ENCODE measurements around the gene TBC1D1. TPM values are rescaled to one million over a fixed set of nuclear protein-coding genes. Genes with fewer than 3 reads are reported as not detected.

TBC1D1 gene
- total RNA-seq, 1 experiment from 2014 or later, result 106 TPM

- no TSS peak for BruUV-seq (replicated peaks)
- H3K9me3 ChIP-seq (ENCODE audit: insufficient read depth, low read depth), result no peaks in the 10 kb centered on the region
- no peaks in the 10 kb centered on the region for H3K36me3 ChIP-seq (ENCODE audit: low read depth)
- no peak for TF ChIP-seq EZH2 (IDR thresholded peaks at IDR 0.05; ENCODE audit: low read depth)
- TF ChIP-seq, protein P1, sequence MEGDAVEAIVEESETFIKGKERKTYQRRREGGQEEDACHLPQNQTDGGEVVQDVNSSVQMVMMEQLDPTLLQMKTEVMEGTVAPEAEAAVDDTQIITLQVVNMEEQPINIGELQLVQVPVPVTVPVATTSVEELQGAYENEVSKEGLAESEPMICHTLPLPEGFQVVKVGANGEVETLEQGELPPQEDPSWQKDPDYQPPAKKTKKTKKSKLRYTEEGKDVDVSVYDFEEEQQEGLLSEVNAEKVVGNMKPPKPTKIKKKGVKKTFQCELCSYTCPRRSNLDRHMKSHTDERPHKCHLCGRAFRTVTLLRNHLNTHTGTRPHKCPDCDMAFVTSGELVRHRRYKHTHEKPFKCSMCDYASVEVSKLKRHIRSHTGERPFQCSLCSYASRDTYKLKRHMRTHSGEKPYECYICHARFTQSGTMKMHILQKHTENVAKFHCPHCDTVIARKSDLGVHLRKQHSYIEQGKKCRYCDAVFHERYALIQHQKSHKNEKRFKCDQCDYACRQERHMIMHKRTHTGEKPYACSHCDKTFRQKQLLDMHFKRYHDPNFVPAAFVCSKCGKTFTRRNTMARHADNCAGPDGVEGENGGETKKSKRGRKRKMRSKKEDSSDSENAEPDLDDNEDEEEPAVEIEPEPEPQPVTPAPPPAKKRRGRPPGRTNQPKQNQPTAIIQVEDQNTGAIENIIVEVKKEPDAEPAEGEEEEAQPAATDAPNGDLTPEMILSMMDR (conservative IDR thresholded peaks at IDR 0.05), result no peak
- no peak overlapping the region for H3K27ac ChIP-seq
- H3K79me2 ChIP-seq (ENCODE audit: low read depth), result no peaks in the 10 kb centered on the region
- no peaks in the 10 kb centered on the region for H4K20me1 ChIP-seq (ENCODE audit: insufficient read depth)
- ChIA-PET POLR2A (ENCODE audit: unreplicated experiment) (interaction anchor here (0.6 kb wide), 1 partner anchor 308 kb away, joined by 3 read pairs; no protein-coding TSS in a partner anchor), CTCF (no interaction called here)
- intact Hi-C loops (cut with micrococcal nuclease; ENCODE audit: unreplicated experiment), result no loop called here
- H3K9me2 ChIP-seq (ENCODE audit: insufficient read depth), result no peaks in the 10 kb centered on the region
- H3F3A ChIP-seq (ENCODE audit: insufficient read depth, low read depth), result no peaks in the 10 kb centered on the region
- H3K4me3 ChIP-seq, result no peak overlapping the region
- H3K27me3 ChIP-seq (ENCODE audit: insufficient read depth, low read depth), result no peaks in the 10 kb centered on the region
- no peak overlapping the region for H3K4me2 ChIP-seq
- no peak overlapping the region for H2AFZ ChIP-seq
- no peak for DNase-seq
- peaks cover 21% of the 10 kb centered on the region for H3K4me1 ChIP-seq (replicated peaks; ENCODE audit: insufficient read depth)
Observed at GRCh38 chr4:37967736-37968135, 76.9 kb downstream of the TBC1D1 start.

GRCh38 chr4:37968747-37969146, 77.9 kb downstream of the TBC1D1 start:
- no peak overlapping the region for H3K27ac ChIP-seq
- no peaks in the 10 kb centered on the region for H4K20me1 ChIP-seq (ENCODE audit: insufficient read depth)
- H3K4me1 ChIP-seq (replicated peaks; ENCODE audit: insufficient read depth), result peaks cover 21% of the 10 kb centered on the region
- H3K27me3 ChIP-seq (ENCODE audit: insufficient read depth, low read depth), result no peaks in the 10 kb centered on the region
- CTCF ChIA-PET, result no interaction called here
- H3K79me2 ChIP-seq (ENCODE audit: low read depth), result no peaks in the 10 kb centered on the region
- no peaks in the 10 kb centered on the region for H3K36me3 ChIP-seq (ENCODE audit: low read depth)
- no peaks in the 10 kb centered on the region for H3K9me2 ChIP-seq (ENCODE audit: insufficient read depth)
- POLR2A ChIA-PET (ENCODE audit: unreplicated experiment), result no interaction called here
- no peaks in the 10 kb centered on the region for H3K9me3 ChIP-seq (ENCODE audit: insufficient read depth, low read depth)
- intact Hi-C loops (cut with micrococcal nuclease; ENCODE audit: unreplicated experiment), result no loop called here
- H3K4me3 ChIP-seq, result no peak overlapping the region
- no peak for TF ChIP-seq EZH2 (IDR thresholded peaks at IDR 0.05; ENCODE audit: low read depth)
- TF ChIP-seq, protein P1 (conservative IDR thresholded peaks at IDR 0.05), result no peak
- H2AFZ ChIP-seq, result no peak overlapping the region
- no peak overlapping the region for H3K4me2 ChIP-seq
- H3F3A ChIP-seq (ENCODE audit: insufficient read depth, low read depth), result no peaks in the 10 kb centered on the region
- DNase-seq, result no peak
- no TSS peak for BruUV-seq (replicated peaks)

GRCh38 chr4:37970702-37971101, 79.8 kb downstream of the TBC1D1 start:
- POLR2A ChIA-PET (ENCODE audit: unreplicated experiment), result no interaction called here
- Histone ChIP-seq H3K9me2 (ENCODE audit: insufficient read depth) (no peaks in the 10 kb centered on the region), H3K79me2 (ENCODE audit: low read depth) (no peaks in the 10 kb centered on the region), H3K9me3 (ENCODE audit: insufficient read depth, low read depth) (no peaks in the 10 kb centered on the region), H3K27ac (no peak overlapping the region), H3K4me1 (replicated peaks; ENCODE audit: insufficient read depth) (peaks cover 15% of the 10 kb centered on the region), H3K4me3 (no peak overlapping the region), H3K27me3 (ENCODE audit: insufficient read depth, low read depth) (no peaks in the 10 kb centered on the region), H3K4me2 (no peak overlapping the region), H3F3A (ENCODE audit: insufficient read depth, low read depth) (no peaks in the 10 kb centered on the region), H2AFZ (no peak overlapping the region), H4K20me1 (ENCODE audit: insufficient read depth) (no peaks in the 10 kb centered on the region), H3K36me3 (ENCODE audit: low read depth) (no peaks in the 10 kb centered on the region)
- intact Hi-C loops (cut with micrococcal nuclease; ENCODE audit: unreplicated experiment), result no loop called here
- CTCF ChIA-PET, result interaction anchor here (0.7 kb wide), 1 partner anchor 58 kb away, joined by 3 read pairs; no protein-coding TSS in a partner anchor
- BruUV-seq (replicated peaks), result no TSS peak
- TF ChIP-seq, protein P1 (conservative IDR thresholded peaks at IDR 0.05), result peak; percentile 64
- no peak for TF ChIP-seq EZH2 (IDR thresholded peaks at IDR 0.05; ENCODE audit: low read depth)
- peak; percentile 63 to 84 for DNase-seq

Measured in PC-9 (cell line).